Choroid plexus epithelial cell (primary cell): ENCODE results near the gene CASTOR2.
"Not testable (repeated sequence)": the region's sequence is repeated elsewhere in the genome, so short reads cannot be mapped to it uniquely, and the experiment has no call there.

Experiments
- DNase-seq: peaks from one replicate; pipeline ENCODE4 v3.0.0-alpha.2; 2010; ENCODE audit warnings: low read depth
- H3K4me3 ChIP-seq: 2 replicates; pipeline ENCODE4 v1.5.1; 2011; ENCODE audit warnings: low read depth, mild to moderate bottlenecking, control low read depth, low read length, moderate library complexity
- TF ChIP-seq, protein P1 (sequence below): conservative IDR thresholded peaks from 2 replicates; pipeline ENCODE4 v1.5.1; 2011; ENCODE audit warnings: low read depth, mild to moderate bottlenecking, control low read depth, inconsistent platforms, low read length, moderate library complexity

CASTOR2 gene

DNA sequence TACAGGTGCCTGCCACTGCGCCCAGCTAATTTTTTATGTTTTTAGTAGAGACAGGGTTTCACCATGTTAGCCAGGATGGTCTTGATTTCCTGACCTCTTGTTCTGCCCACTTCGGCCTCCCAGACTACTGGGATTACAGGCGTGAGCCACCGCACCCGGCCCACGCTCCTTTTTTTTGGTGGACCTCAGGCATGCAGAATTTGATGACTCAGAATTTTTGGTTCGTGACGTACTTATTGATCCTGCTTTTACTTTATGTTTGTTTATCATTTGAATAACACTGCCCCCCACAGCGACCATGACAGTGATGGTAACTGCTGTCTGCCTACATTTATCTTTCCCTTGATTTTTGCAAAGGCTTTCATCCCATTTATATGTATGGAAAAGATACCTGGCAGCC is 23.9 kb downstream of the CASTOR2 start:
- DNase-seq = peak; percentile 14
- not testable (repeated sequence) for H3K4me3 ChIP-seq

DNA sequence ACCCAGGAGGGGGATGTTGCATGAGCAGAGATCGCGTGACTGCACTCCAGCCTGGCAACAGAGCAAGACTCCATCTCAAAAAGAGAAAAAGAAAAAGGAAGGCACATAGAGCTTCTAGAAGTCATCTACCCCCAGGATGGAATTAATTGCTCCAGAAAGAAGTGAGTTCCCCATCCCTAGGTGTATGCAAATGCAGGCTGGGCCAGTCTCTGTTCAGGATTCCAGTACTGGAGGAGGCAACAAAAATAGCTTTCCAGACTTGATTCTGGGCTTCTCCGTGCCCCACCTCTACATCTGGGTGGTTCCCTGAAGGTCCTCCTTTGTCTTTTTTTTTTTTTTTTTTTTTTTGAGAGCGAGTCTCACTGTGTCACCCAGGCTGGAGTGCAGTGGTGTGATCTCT is 28.6 kb downstream of the CASTOR2 start:
- TF ChIP-seq, protein P1, sequence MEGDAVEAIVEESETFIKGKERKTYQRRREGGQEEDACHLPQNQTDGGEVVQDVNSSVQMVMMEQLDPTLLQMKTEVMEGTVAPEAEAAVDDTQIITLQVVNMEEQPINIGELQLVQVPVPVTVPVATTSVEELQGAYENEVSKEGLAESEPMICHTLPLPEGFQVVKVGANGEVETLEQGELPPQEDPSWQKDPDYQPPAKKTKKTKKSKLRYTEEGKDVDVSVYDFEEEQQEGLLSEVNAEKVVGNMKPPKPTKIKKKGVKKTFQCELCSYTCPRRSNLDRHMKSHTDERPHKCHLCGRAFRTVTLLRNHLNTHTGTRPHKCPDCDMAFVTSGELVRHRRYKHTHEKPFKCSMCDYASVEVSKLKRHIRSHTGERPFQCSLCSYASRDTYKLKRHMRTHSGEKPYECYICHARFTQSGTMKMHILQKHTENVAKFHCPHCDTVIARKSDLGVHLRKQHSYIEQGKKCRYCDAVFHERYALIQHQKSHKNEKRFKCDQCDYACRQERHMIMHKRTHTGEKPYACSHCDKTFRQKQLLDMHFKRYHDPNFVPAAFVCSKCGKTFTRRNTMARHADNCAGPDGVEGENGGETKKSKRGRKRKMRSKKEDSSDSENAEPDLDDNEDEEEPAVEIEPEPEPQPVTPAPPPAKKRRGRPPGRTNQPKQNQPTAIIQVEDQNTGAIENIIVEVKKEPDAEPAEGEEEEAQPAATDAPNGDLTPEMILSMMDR = no peak
- H3K4me3 ChIP-seq = no peak overlapping the region
- DNase-seq = no peak

DNA sequence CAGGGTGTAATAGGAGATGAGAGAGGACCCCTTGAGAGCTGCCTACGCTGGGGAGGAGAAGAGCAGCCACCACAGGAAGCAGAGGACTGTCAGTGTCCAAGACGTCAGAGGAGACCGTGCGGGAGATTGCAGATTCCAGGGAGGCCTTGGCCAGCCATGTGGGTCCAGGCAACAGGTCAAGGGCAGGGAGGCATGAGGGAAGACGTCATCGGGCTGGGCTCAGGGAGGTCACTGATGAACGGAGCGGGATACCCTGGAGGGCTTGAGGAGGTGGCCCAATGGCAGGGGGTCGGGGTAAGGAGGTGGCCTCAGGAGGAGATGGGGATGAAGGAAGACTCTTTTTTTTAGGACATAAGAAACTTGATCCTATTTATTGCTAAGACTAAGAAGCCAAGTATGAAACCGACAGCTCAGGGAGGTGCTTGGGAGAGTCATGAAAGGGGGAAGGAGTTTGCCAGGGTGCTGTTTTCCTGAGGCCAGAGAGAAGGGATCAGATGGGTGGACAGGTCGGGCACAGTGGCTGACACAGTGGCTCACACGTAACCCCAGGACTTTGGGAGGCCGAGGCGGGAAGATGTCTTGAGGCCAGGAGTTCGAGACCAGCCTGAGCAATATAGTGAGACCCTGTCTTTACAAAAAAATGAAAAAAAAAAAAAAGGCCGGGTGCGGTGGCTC is 30.5 kb downstream of the CASTOR2 start:
- not testable (repeated sequence) for H3K4me3 ChIP-seq, DNase-seq

DNA sequence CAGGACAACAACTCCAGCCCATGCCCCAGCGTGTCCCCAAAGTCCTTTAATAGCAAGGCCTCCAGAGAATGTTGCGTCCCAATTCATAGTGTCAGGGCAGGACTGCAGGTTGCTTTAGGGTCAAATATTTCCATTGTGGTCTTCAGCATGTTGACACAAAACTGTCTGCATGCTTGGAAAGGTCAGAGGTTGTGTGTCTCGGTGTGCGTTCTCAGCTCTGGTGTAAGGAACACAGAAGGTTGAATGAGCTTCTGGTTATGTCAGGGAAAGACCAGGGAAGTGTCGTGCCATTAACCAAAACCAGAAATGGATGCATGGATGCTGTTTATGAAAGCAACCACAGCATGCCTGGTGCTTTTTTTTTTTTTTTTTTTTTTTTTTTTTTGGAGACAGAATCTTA is 31.9 kb downstream of the CASTOR2 start:
- peak; percentile 68 for DNase-seq
- H3K4me3 ChIP-seq = not testable (repeated sequence)

DNA sequence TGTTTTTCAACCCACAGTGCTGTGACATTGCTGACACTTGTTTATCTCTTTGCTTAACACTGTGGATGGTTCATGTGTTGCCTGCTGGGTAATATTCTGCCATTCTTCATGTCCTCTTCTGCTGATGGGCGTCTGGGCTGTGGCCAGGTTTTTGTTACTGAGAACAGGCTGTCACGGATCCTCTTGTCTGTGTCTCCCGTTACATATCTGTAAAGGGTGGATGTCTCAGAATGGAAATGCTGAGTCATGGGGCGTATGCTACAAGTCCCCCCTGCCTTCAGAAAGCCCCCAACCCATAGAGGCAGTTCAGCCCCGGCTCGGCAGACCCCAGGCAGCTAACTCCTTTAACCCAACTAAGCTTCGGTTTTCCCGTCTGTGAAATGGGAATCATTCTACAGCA is 33.3 kb downstream of the CASTOR2 start:
- not testable (repeated sequence) for H3K4me3 ChIP-seq
- peak; percentile 38 for DNase-seq

DNA sequence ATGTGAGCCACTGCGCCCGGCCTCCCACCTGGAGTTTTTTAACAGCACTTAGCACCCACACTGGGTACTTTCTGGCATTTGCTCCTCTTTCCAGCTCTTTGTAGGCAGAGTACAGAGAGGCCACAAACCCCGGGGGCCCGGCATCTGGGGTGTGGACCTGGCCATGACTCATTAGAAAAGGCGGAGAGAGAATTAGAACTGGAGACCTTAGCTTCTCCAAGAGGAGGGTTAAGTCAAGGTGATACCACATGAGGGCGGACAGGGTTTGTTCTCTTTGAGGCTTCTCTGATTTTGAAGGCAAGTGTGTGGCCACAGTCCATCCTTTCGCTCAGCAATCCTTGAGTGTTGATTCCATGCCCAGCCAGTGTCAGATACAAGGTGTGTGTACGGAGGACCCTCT is 36.9 kb downstream of the CASTOR2 start:
- H3K4me3 ChIP-seq = not testable (repeated sequence)
- peak; percentile 6 for DNase-seq

DNA sequence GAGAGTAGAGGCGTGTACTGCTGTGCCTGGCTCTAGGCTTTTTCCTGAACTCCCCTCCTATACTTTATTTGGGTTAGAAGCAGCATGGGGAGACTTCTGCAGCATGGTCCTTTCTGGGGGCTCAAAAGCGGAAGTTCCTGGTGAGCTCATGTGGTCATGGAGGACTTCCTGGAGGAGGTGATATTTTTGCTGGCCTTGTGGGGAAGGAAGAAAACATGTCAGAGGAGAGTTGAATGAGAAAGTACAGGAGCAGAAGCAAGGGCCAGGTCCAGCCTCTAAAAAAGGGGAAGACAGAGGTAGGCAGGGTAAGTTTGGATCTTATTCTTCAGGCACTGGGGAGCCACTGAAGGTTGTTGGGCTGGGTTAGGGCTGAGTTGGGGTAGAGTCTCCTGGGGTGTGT is 45.5 kb downstream of the CASTOR2 start:
- TF ChIP-seq, protein P1 = no peak
- DNase-seq = no peak
- H3K4me3 ChIP-seq = no peak overlapping the region

DNA sequence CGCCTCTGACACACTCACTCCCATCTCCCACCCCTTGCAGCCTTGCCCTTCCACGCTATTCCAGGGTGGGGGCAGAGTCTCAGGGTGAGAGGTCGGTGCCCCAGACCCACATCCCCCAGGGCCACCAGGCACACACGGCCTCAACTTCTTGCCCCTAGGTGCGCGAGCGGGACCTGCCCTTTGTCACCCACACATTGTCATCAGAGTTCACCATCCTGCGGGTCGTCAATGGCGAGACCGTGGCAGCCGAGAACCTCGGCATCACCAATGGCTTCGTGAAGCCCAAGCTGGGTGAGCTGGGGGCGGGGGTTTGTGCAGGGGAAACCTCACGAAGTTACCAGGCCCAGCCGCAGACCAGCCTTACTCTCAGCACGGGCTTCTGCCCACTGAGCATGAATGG is 53.3 kb downstream of the CASTOR2 start:
- H3K4me3 ChIP-seq = no peak overlapping the region
- TF ChIP-seq, protein P1 = no peak
- DNase-seq = no peak

DNA sequence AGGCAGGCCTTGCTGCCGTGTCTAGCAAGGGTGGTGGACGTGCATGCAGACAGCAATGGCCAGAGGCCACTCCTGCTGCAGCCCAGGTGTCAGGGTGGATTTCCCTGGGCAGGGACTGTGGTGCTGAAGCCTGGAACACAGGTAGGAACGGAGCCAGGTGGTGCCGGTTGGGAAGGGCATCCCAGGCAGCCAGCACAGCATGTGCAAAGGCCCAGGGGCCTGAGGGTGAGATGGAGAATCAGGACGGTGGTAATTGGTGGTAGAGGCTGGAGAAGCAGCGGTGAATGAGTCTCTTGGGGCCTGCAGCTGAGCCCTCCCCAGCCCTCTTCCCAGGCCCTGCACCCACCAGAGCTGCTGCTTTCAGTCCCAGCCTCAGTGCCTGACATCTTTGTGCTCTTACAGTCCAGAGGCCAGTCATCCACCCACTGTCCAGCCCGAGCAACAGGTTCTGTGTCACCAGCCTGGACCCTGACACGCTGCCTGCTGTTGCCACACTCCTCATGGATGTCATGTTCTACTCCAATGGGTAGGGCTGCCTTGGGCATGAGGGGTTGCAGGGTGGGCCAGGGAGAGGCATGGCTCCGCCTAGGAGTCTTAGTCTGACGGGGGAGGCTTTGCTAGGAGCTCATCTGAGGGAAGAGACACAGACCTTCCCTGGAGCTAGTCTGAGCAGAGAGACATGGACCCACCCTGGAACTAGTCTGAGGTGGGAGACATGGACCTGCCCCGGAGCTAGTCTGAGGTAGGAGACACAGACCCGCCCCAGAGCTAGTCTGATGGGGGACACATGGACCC is 54.3 kb downstream of the CASTOR2 start:
- no peak overlapping the region for H3K4me3 ChIP-seq
- TF ChIP-seq, protein P1 = no peak
- DNase-seq = no peak

DNA sequence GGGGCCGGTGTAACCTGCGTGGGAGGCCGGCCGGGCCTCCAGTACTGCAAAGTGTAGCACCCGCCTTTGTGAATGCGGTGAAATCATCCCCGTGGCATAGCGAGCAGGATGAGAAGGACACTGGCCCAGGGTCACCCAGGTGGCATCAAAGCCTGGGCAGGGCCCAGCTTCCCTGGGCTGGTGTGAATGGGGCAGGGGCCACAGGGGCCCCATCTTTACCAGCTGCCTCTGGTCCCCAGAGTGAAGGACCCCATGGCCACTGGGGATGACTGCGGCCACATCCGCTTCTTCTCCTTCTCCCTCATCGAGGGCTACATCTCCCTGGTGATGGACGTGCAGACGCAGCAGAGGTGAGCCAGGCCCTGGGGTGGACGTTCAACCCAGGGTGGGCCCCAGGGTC is 55.3 kb downstream of the CASTOR2 start:
- H3K4me3 ChIP-seq = no peak overlapping the region
- DNase-seq = no peak
- TF ChIP-seq, protein P1 = no peak
